ENCODE data around the gene HAPSTR1.

Gene HAPSTR1

GRCh38 chr16:9138731-9139501, 47.5 kb downstream of the HAPSTR1 start:
- DNase-seq (ENCODE audit: low spot score), result peak; percentile 61

GRCh38 chr16:9139965-9140364, 48.5 kb downstream of the HAPSTR1 start:
- peak; percentile 46 for DNase-seq (ENCODE audit: low spot score)
- no peak for TF ChIP-seq CTCF (IDR thresholded peaks at IDR 0.05; ENCODE audit: extremely low read depth, missing control alignments)

More at GRCh38 chr16:9138731-9139501, 47.5 kb downstream of the HAPSTR1 start:
- TF ChIP-seq CTCF (IDR thresholded peaks at IDR 0.05; ENCODE audit: extremely low read depth, missing control alignments), result peak; percentile 92
